ENCODE measurements around the gene WDR43. TPM values are rescaled to one million over a fixed set of nuclear protein-coding genes. Genes with fewer than 3 reads are reported as not detected.

WDR43 gene
- total RNA-seq, 8 experiments from 2014 or later = 21.9 to 87.5 (median 40.8) TPM

GRCh38 chr2:28898048-28898447 is 3.6 kb downstream of the WDR43 start:
- Histone ChIP-seq H3K4me3 (no peak overlapping the region), H3K27ac (no peak overlapping the region), H3K4me1 (replicated peaks in 1 of 2) (peaks cover 4 to 20% of the 10 kb centered on the region in 2 donors)
- no peak for ATAC-seq (replicated peaks in 6 of 8)
- in situ Hi-C loops (cut with MboI; ENCODE audit: low pct_unique_long_range_greater_than_20kb in 2 of 9, low sequenced_read_pairs in 9 of 9, unreplicated experiment in 9 of 9) = no loop called here
- WGBS, 10 experiments = 0 to 100% (median 69%) methylated on average over 1 of the region's 1 CpG; no CpG with 5 or more reads in 2 of the 10 experiments

- no peak overlapping the region for H3K27ac ChIP-seq
- H3K4me1 ChIP-seq (replicated peaks in 1 of 2) = peaks cover 4 to 14% of the 10 kb centered on the region in 2 donors
- H3K4me3 ChIP-seq = no peak overlapping the region
- in situ Hi-C loops (cut with MboI; ENCODE audit: low pct_unique_long_range_greater_than_20kb in 2 of 9, low sequenced_read_pairs in 9 of 9, unreplicated experiment in 9 of 9) = no loop called here
- no peak for ATAC-seq (replicated peaks in 6 of 8)
- WGBS, 10 experiments = 0 to 100% (median 75%) methylated on average over 1 to 2 of the region's 2 CpGs; no CpG with 5 or more reads in 5 of the 10 experiments
These were observed 6.7 kb downstream of the WDR43 start for GRCh38 chr2:28901202-28901601.

GRCh38 chr2:28901841-28902240 is 7.4 kb downstream of the WDR43 start:
- Histone ChIP-seq H3K4me3 (no peak overlapping the region), H3K27ac (no peak overlapping the region), H3K4me1 (replicated peaks in 1 of 2) (peaks cover under 1 to 8% of the 10 kb centered on the region in 2 donors)
- in situ Hi-C loops (cut with MboI; ENCODE audit: low pct_unique_long_range_greater_than_20kb in 2 of 9, low sequenced_read_pairs in 9 of 9, unreplicated experiment in 9 of 9) = no loop called here
- 9 to 100% (median 64%) methylated on average over 1 of the region's 1 CpG; no CpG with 5 or more reads in 4 of the 10 experiments for WGBS, 10 experiments
- no peak for ATAC-seq (replicated peaks in 6 of 8)

DNA sequence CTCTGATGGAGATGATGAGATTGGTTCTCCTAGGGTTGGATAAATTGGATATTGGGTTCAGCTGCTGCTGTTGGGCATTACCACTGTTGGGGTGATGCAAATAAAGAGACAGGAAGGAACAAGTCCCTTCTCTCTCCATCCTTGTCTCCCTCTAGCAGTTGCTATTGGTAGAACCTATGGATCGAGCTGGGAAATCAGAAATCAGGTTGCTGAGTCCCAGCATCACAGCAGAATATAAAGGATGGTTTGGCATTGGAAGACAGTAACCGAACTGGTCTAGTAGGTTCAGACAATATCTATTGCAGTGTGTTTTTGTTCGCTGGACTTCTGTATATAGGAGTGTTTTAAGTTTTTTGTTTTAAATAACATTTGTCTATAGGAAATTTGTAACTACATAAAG is 8.1 kb downstream of the WDR43 start:
- in situ Hi-C loops (cut with MboI; ENCODE audit: low pct_unique_long_range_greater_than_20kb in 2 of 9, low sequenced_read_pairs in 9 of 9, unreplicated experiment in 9 of 9) = no loop called here
- no peak for ATAC-seq (replicated peaks in 6 of 8)
- H3K4me1 ChIP-seq (replicated peaks in 1 of 2) = peaks cover 0 to 5% of the 10 kb centered on the region in 2 donors
- 60 to 100% (median 87%) methylated on average over 1 to 3 of the region's 3 CpGs; no CpG with 5 or more reads in 1 of the 10 experiments for WGBS, 10 experiments
- no peak overlapping the region for H3K27ac ChIP-seq
- H3K4me3 ChIP-seq = no peak overlapping the region

GRCh38 chr2:28904295-28904694 is 9.8 kb downstream of the WDR43 start:
- WGBS, 10 experiments = 63 to 100% (median 97%) methylated on average over 1 to 2 of the region's 2 CpGs; no CpG with 5 or more reads in 2 of the 10 experiments
- in situ Hi-C loops (cut with MboI; ENCODE audit: low pct_unique_long_range_greater_than_20kb in 2 of 9, low sequenced_read_pairs in 9 of 9, unreplicated experiment in 9 of 9) = no loop called here

GRCh38 chr2:28904802-28905457 is 10.5 kb downstream of the WDR43 start:
- WGBS, 10 experiments = 44 to 100% (median 84%) methylated on average over 1 to 2 of the region's 2 CpGs
- no peaks in the 10 kb centered on the region for H3K4me1 ChIP-seq (replicated peaks in 1 of 2)
- no peak overlapping the region for H3K27ac ChIP-seq
- peak in 3 of 8 experiments; percentile 12 to 35 (median 14) for ATAC-seq (replicated peaks in 6 of 8)
- in situ Hi-C loops (cut with MboI; ENCODE audit: low pct_unique_long_range_greater_than_20kb in 2 of 9, low sequenced_read_pairs in 9 of 9, unreplicated experiment in 9 of 9) = no loop called here
- H3K4me3 ChIP-seq = no peak overlapping the region

More at GRCh38 chr2:28904295-28904694, 9.8 kb downstream of the WDR43 start:
- H3K27ac ChIP-seq = no peak overlapping the region
- no peak overlapping the region for H3K4me3 ChIP-seq
- H3K4me1 ChIP-seq (replicated peaks in 1 of 2) = no peaks in the 10 kb centered on the region
- ATAC-seq (replicated peaks in 6 of 8) = peak in 2 of 8 experiments; percentile 19 to 54

DNA sequence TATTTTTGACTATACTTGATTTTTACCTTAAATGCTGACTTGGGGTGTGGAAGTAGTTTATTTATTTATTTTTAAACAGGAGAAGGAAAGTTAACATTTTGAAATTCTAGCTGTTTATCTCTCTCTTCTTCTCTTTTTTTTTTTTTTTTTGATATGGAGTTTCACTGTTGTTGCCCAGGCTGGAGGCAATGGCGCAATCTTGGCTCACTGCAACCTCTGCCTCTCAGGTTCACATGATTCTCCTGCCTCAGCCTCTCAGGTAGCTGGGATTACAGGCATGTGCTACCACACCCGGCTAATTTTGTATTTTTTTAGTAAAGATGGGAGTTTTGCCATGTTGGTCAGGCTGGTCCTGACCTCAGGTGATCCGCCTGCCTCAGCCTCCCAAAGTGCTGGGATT is 11.1 kb downstream of the WDR43 start:
- Histone ChIP-seq H3K4me3 (no peak overlapping the region), H3K4me1 (replicated peaks in 1 of 2) (no peaks in the 10 kb centered on the region), H3K27ac (no peak overlapping the region)
- in situ Hi-C loops (cut with MboI; ENCODE audit: low pct_unique_long_range_greater_than_20kb in 2 of 9, low sequenced_read_pairs in 9 of 9, unreplicated experiment in 9 of 9) = no loop called here
- 63 to 100% (median 100%) methylated on average over 1 to 3 of the region's 3 CpGs; no CpG with 5 or more reads in 4 of the 10 experiments for WGBS, 10 experiments
- ATAC-seq (replicated peaks in 6 of 8) = no peak

GRCh38 chr2:28906376-28906775 is 11.9 kb downstream of the WDR43 start:
- no peak overlapping the region for H3K27ac ChIP-seq
- no peaks in the 10 kb centered on the region for H3K4me1 ChIP-seq (replicated peaks in 1 of 2)
- in situ Hi-C loops (cut with MboI; ENCODE audit: low pct_unique_long_range_greater_than_20kb in 2 of 9, low sequenced_read_pairs in 9 of 9, unreplicated experiment in 9 of 9) = no loop called here
- H3K4me3 ChIP-seq = no peak overlapping the region
- 50 to 100% (median 93%) methylated on average over 1 to 4 of the region's 4 CpGs for WGBS, 10 experiments
- no peak for ATAC-seq (replicated peaks in 6 of 8)

- H3K4me3 ChIP-seq = no peak overlapping the region
- no peaks in the 10 kb centered on the region for H3K4me1 ChIP-seq (replicated peaks in 1 of 2)
- ATAC-seq (replicated peaks in 6 of 8) = no peak
- 50 to 100% (median 97%) methylated on average over 1 to 2 of the region's 2 CpGs for WGBS, 10 experiments
- in situ Hi-C loops (cut with MboI; ENCODE audit: low pct_unique_long_range_greater_than_20kb in 2 of 9, low sequenced_read_pairs in 9 of 9, unreplicated experiment in 9 of 9) = no loop called here
- no peak overlapping the region for H3K27ac ChIP-seq
These were observed 12.4 kb downstream of the WDR43 start for GRCh38 chr2:28906821-28907220.

- Histone ChIP-seq H3K4me3 (no peak overlapping the region), H3K4me1 (replicated peaks in 1 of 2) (no peaks in the 10 kb centered on the region), H3K27ac (no peak overlapping the region)
- in situ Hi-C loops (cut with MboI; ENCODE audit: low pct_unique_long_range_greater_than_20kb in 2 of 9, low sequenced_read_pairs in 9 of 9, unreplicated experiment in 9 of 9) = no loop called here
- 0 to 80% (median 60%) methylated on average over 1 of the region's 1 CpG; no CpG with 5 or more reads in 7 of the 10 experiments for WGBS, 10 experiments
- no peak for ATAC-seq (replicated peaks in 6 of 8)
These were observed 13.7 kb downstream of the WDR43 start for GRCh38 chr2:28908172-28908571.

- H3K4me1 ChIP-seq (replicated peaks in 1 of 2) = no peaks in the 10 kb centered on the region
- peak in 3 of 8 experiments; percentile 73 to 85 (median 78) for ATAC-seq (replicated peaks in 6 of 8)
- H3K4me3 ChIP-seq = no peak overlapping the region
- 14 to 100% (median 87%) methylated on average over 1 to 6 of the region's 6 CpGs; no CpG with 5 or more reads in 1 of the 10 experiments for WGBS, 10 experiments
- in situ Hi-C loops (cut with MboI; ENCODE audit: low pct_unique_long_range_greater_than_20kb in 2 of 9, low sequenced_read_pairs in 9 of 9, unreplicated experiment in 9 of 9) = no loop called here
- H3K27ac ChIP-seq = no peak overlapping the region
These were observed 15.3 kb downstream of the WDR43 start for GRCh38 chr2:28909655-28910353.

DNA sequence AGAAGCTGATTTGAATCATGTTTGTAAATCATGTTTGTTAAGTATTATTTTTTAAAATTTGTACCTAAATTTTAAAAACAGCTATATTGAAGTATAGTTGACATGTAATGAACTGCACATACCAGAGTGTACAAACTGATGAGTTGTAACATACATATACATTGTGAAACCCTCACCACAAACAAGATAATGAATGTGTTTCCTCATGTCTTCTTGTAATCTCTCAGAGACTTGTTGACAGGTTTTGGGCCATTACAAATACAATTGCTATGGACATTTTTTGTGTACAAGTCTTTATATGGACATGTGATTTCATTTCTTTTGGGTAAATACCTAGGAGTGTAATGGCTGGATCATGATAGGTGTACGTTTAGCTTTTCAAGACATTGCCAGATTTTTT is 21.5 kb downstream of the WDR43 start:
- 0 to 100% (median 100%) methylated on average over 1 of the region's 1 CpG; no CpG with 5 or more reads in 2 of the 10 experiments for WGBS, 10 experiments
- in situ Hi-C loops (cut with MboI; ENCODE audit: low pct_unique_long_range_greater_than_20kb in 2 of 9, low sequenced_read_pairs in 9 of 9, unreplicated experiment in 9 of 9) = no loop called here
- H3K4me3 ChIP-seq = no peak overlapping the region
- H3K4me1 ChIP-seq (replicated peaks in 1 of 2) = no peaks in the 10 kb centered on the region
- ATAC-seq (replicated peaks in 6 of 8) = no peak
- H3K27ac ChIP-seq = no peak overlapping the region

- no peak overlapping the region for H3K27ac ChIP-seq
- no peak overlapping the region for H3K4me3 ChIP-seq
- no peak for ATAC-seq (replicated peaks in 6 of 8)
- H3K4me1 ChIP-seq (replicated peaks in 1 of 2) = no peaks in the 10 kb centered on the region
- in situ Hi-C loops (cut with MboI; ENCODE audit: low pct_unique_long_range_greater_than_20kb in 2 of 9, low sequenced_read_pairs in 9 of 9, unreplicated experiment in 9 of 9) = no loop called here
- WGBS, 10 experiments = 87 to 100% (median 97%) methylated on average over 1 to 4 of the region's 4 CpGs; no CpG with 5 or more reads in 2 of the 10 experiments
These were observed 32.4 kb downstream of the WDR43 start for GRCh38 chr2:28926847-28927246.
